GM12878 (cell line): Measurements from ENCODE around the gene IRF2BP1. TPM values are rescaled to one million over a fixed set of nuclear protein-coding genes. Genes with fewer than 3 reads are reported as not detected.

ENCODE experiments used
- ATAC-seq: fragments of 200-7000 bp; cut with Tn5 transposase; 3 replicates; pipeline ENCODE4 v1.9.1; 2020; ENCODE audit warnings: mild to moderate bottlenecking, moderate library complexity
- BruUV-seq: library from RNA; stranded (reverse); fragments of 400-500 nt; replicated peaks from 2 replicates; lab custom pipeline; 2021; lab: Mats Ljungman, UMichigan
- CTCF ChIA-PET: fragments of 300-600 bp; sonication (Branson Sonifier 250); formaldehyde crosslinking; extraction: SDS; loops from one replicate; lab custom pipeline; 2021; ENCODE audit warnings: inconsistent platforms; lab: Yijun Ruan, JAX
- POLR2A ChIA-PET: fragments of 350-600 bp; formaldehyde crosslinking; extraction: SDS; loops from one replicate; lab custom pipeline; 2021; ENCODE audit warnings: inconsistent platforms; lab: Charles Lee
- RAD21 ChIA-PET: fragments of 300-600 bp; sonication (Branson Sonifier 250); formaldehyde crosslinking; loops from one replicate; lab custom pipeline; 2023; ENCODE audit warnings: antibody characterized with exemption; ENCODE audit not compliant: unreplicated experiment; lab: Charles Lee
- SMC1A ChIA-PET: fragments of 300-600 bp; sonication (Branson Sonifier 250); formaldehyde crosslinking; loops from one replicate; lab custom pipeline; 2023; ENCODE audit not compliant: unreplicated experiment, uncharacterized antibody; lab: Charles Lee
- DNase-seq: peaks from one replicate; pipeline ENCODE4 v3.0.0-alpha.2; 2011; ENCODE audit warnings: low read depth, low spot score
- FAIRE-seq: peaks from 3 replicates; lab custom pipeline; 2011; peaks lifted over from hg19 to GRCh38; lab: Jason Lieb, UNC
- H2AFZ ChIP-seq: 2 replicates; pipeline ENCODE4 v1.6.0; 2011; ENCODE audit warnings: low read depth, low read length, control low read depth; ENCODE audit not compliant: control insufficient read depth
- H3K27ac ChIP-seq: 2 replicates; pipeline ENCODE4 v1.5.1; 2011; ENCODE audit warnings: control low read depth; ENCODE audit not compliant: control insufficient read depth, insufficient read depth
- H3K27me3 ChIP-seq, 2 experiments: replicated peaks in 1 of 2; 2 replicates each; pipeline versions ENCODE4 v1.6.0 to v1.6.1; 2011; ENCODE audit warnings: low read length in 1 of 2; ENCODE audit not compliant: control insufficient read depth in 2 of 2, insufficient read depth in 2 of 2
- H3K36me3 ChIP-seq, 2 experiments: 2 replicates each; pipeline ENCODE4 v1.5.1; 2011; ENCODE audit warnings: low read length in 1 of 2; ENCODE audit not compliant: control insufficient read depth in 2 of 2, insufficient read depth in 2 of 2
- H3K4me1 ChIP-seq: 2 replicates; pipeline ENCODE4 v1.6.1; 2011; ENCODE audit warnings: mild to moderate bottlenecking, low read length, moderate library complexity, mixed read lengths; ENCODE audit not compliant: control insufficient read depth, insufficient read depth
- H3K4me2 ChIP-seq: 2 replicates; pipeline ENCODE4 v1.6.0; 2011; ENCODE audit warnings: control low read depth; ENCODE audit not compliant: control insufficient read depth, insufficient read depth
- H3K4me3 ChIP-seq: fragments of 200-600 bp; sonication (generic); 2 replicates; pipeline ENCODE4 v1.5.1; 2016
- H3K79me2 ChIP-seq: 2 replicates; pipeline ENCODE4 v1.6.0; 2011; ENCODE audit warnings: low read length; ENCODE audit not compliant: control insufficient read depth, insufficient read depth
- H3K9ac ChIP-seq: 2 replicates; pipeline ENCODE4 v1.8.0; 2011; ENCODE audit warnings: low read length, control low read depth, mixed read lengths; ENCODE audit not compliant: control insufficient read depth, insufficient read depth
- H3K9me3 ChIP-seq: replicated peaks from 3 replicates; pipeline ENCODE4 v1.5.1; 2011; ENCODE audit warnings: mild to moderate bottlenecking, low read length; ENCODE audit not compliant: control insufficient read depth, insufficient read depth
- H4K20me1 ChIP-seq: 2 replicates; pipeline ENCODE4 v1.6.0; 2011; ENCODE audit not compliant: control insufficient read depth, insufficient read depth
- ASH2L ChIP-seq: fragments of 300-600, 200-600 bp; sonication (generic); IDR thresholded peaks from 2 replicates; pipeline ENCODE4 v1.6.1; 2017; ENCODE audit warnings: low read depth, mild to moderate bottlenecking, borderline replicate concordance
- CEBPB ChIP-seq, 2 experiments: fragments of 150-350 bp in 1 of 2; IDR thresholded peaks; 2 replicates each; pipeline ENCODE4 v1.6.1; 2012 to 2014; ENCODE audit warnings: low read depth in 2 of 2, low read length in 2 of 2, borderline replicate concordance in 1 of 2, inconsistent platforms in 1 of 2
- FOS ChIP-seq: IDR thresholded peaks from 3 replicates; pipeline ENCODE4 v1.6.1; 2011; ENCODE audit warnings: borderline replicate concordance; ENCODE audit not compliant: insufficient read length; ENCODE audit errors: extremely low read depth
- FOXM1 ChIP-seq: IDR thresholded peaks from 2 replicates; pipeline ENCODE4 v1.6.1; 2012; ENCODE audit warnings: low read depth, mild to moderate bottlenecking, inconsistent platforms, low read length, moderate library complexity
- HCFC1 ChIP-seq: fragments of 150-350 bp; IDR thresholded peaks from 2 replicates; pipeline ENCODE4 v1.6.1; 2014; ENCODE audit warnings: low read length
- RBBP5 ChIP-seq: fragments of 200-600 bp; sonication (generic); conservative IDR thresholded peaks from 2 replicates; pipeline ENCODE4 v1.6.1; 2016
- SPI1 ChIP-seq: IDR thresholded peaks from 2 replicates; pipeline ENCODE4 v1.6.1; 2011; ENCODE audit warnings: low read depth, mild to moderate bottlenecking, low read length, moderate library complexity, borderline replicate concordance; ENCODE audit not compliant: insufficient read depth
- ZBTB40 ChIP-seq: fragments of 450-650 bp; IDR thresholded peaks from 2 replicates; pipeline ENCODE4 v1.6.1; 2016; ENCODE audit warnings: mild to moderate bottlenecking, moderate library complexity, borderline replicate concordance
- ZNF622 ChIP-seq: fragments of 450-650 bp; IDR thresholded peaks from 2 replicates; pipeline ENCODE4 v1.6.1; 2017; ENCODE audit warnings: mild to moderate bottlenecking, inconsistent platforms
- ZSCAN29 ChIP-seq: fragments of 450-650 bp; IDR thresholded peaks from 2 replicates; pipeline ENCODE4 v1.6.1; 2017; ENCODE audit warnings: mild to moderate bottlenecking, moderate library complexity
- ZZZ3 ChIP-seq: IDR thresholded peaks from 2 replicates; pipeline ENCODE4 v1.6.1; 2011; ENCODE audit warnings: low read depth; ENCODE audit not compliant: control insufficient read depth, insufficient read length
- WGBS: methylation state at CpG from one replicate; pipeline ENCODE4 v1.1.6; 2016; ENCODE audit warnings: low lambda C conversion rate; ENCODE audit not compliant: insufficient replicate concordance, insufficient coverage; ENCODE audit errors: missing lambda C conversion rate; 5-methylcytosine and 5-hydroxymethylcytosine counted together
- in situ Hi-C: fragments of 300-500 bp; cut with MboI; formaldehyde crosslinking; loops from 9 replicates; pipeline ENCODE4 v1.14.3; 2018; ENCODE audit warnings: mixed read lengths
- intact Hi-C: fragments of 100-400 bp; cut with micrococcal nuclease; formaldehyde crosslinking; loops from one replicate; pipeline ENCODE4 v1.14.2; 2022; ENCODE audit not compliant: unreplicated experiment
- polyA plus RNA-seq, 11 experiments: library from polyadenylated mRNA; depleted of rRNA in 4 of 11; unstranded in 6 of 11; stranded (reverse) in 5 of 11; fragments of >200 nt; fragmentation: Nextera tagmentation in 4 of 11; fragmentation: Illumina TruSeq in 1 of 11; extraction: Ambion mirVana in 4 of 11; extraction: Trizol in 1 of 11; gene quantifications; 1 replicate in 1 of 11; 2 replicates in 10 of 11; pipeline versions ENCODE4 v1.2.1 to v1.2.3, GENCODE V29; 2011 to 2016; ENCODE audit warnings: inconsistent platforms in 2 of 11, missing spikeins in 2 of 11, low read depth in 1 of 11
- total RNA-seq, 4 experiments: library from RNA; depleted of rRNA in 3 of 4; stranded (reverse); fragments of >200 nt in 3 of 4; fragmentation: Illumina TruSeq in 1 of 4; extraction: Trizol in 1 of 4; gene quantifications; 2 replicates each; pipeline versions ENCODE4 v1.2.1 to v1.2.3, GENCODE V29; 2013 to 2021

IRF2BP1 gene
- total and polyA plus RNA-seq, 10 of the 15 experiments (the other 5 are each of a cell fraction or from before 2014, with no cell fraction given): 0.31 to 24.4 (median 4.4) TPM

DNA sequence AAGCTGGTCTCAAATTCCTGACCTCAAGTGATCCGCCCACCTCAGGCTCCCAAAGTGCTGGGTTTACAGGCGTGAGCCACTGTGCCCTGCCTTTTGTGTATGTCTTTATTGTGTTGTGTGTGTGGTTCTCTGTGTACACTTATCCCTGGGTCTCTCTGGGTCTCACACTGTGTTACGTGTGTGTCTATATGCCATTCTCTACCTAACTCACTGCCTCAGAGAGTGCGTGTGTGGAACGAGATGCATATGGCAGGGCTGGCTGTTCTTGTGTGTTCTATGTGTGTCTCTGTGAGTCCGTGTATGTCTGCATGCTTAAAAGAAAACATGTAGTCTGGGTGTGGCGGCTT, 11.3 kb downstream of the IRF2BP1 start:
- no peak for FAIRE-seq
- no peaks in the 10 kb centered on the region for H3K79me2 ChIP-seq
- in situ Hi-C loops (no loop called here), intact Hi-C loops (no loop called here)
- ChIA-PET POLR2A (interaction anchor here (1.4 kb wide), 1 partner anchor 9 kb away, joined by 3 read pairs; no protein-coding TSS in a partner anchor), RAD21 (no interaction called here), CTCF (interaction anchor here (1.5 kb wide), 1 partner anchor 11 kb away, joined by 6 read pairs; the partner anchor contains the start of gene SYMPK), SMC1A (no interaction called here)
- BruUV-seq: no TSS peak
- no peaks in the 10 kb centered on the region for H3K36me3 ChIP-seq
- no peak overlapping the region for H3K27ac ChIP-seq
- peaks cover 8% of the 10 kb centered on the region for H3K4me1 ChIP-seq
- H3K27me3 ChIP-seq: no peaks in the 10 kb centered on the region
- DNase-seq: no peak
- WGBS: 38% methylated on average over 7 of the region's 7 CpGs
- TF ChIP-seq ZNF622 (no peak), RBBP5 (no peak), ZSCAN29 (no peak), ZZZ3 (no peak), SPI1 (no peak), FOXM1 (no peak), ZBTB40 (no peak), HCFC1 (no peak), FOS (no peak), CEBPB (IDR thresholded peaks at IDR 0.05; ENCODE audit: borderline replicate concordance in 1 of 2, low read depth in 2 of 2, low read length in 2 of 2) (no peak), ASH2L (no peak)
- no peak overlapping the region for H3K4me3 ChIP-seq
- H3K9me3 ChIP-seq: no peaks in the 10 kb centered on the region
- H2AFZ ChIP-seq: no peak overlapping the region
- no peak overlapping the region for H3K9ac ChIP-seq
- no peak overlapping the region for H3K4me2 ChIP-seq
- H4K20me1 ChIP-seq: no peaks in the 10 kb centered on the region
- ATAC-seq: no peak
